SK-N-SH (cell line): Measurements from ENCODE around the gene CAPZA3. TPM values are rescaled to one million over a fixed set of nuclear protein-coding genes. Genes with fewer than 3 reads are reported as not detected.

Source experiments
- CTCF ChIA-PET: fragments of 300-600, 350-600 bp; formaldehyde crosslinking; extraction: SDS; loops from one replicate; lab custom pipeline; 2021; lab: Yijun Ruan, JAX
- POLR2A ChIA-PET: fragments of 350-600 bp; sonication (Branson Sonifier 250); formaldehyde crosslinking; extraction: SDS; loops from one replicate; lab custom pipeline; 2020; ENCODE audit warnings: antibody characterized with exemption, inconsistent platforms; lab: Yijun Ruan, JAX
- DNase-seq: peaks from one replicate; pipeline ENCODE4 v3.0.0; 2012
- H2AFZ ChIP-seq: fragments of 200-600 bp; sonication (generic); 2 replicates; pipeline ENCODE4 v1.8.1; 2016; ENCODE audit warnings: antibody characterized with exemption, mild to moderate bottlenecking, low read depth
- H3F3A ChIP-seq: fragments of 200-600 bp; sonication (generic); replicated peaks from 2 replicates; pipeline ENCODE3; 2016; ENCODE audit warnings: antibody characterized with exemption, mild to moderate bottlenecking; ENCODE audit not compliant: insufficient read depth
- H3K27ac ChIP-seq, 2 experiments: fragments of 200-500 bp in 1 of 2; fragments of 200-600 bp in 1 of 2; sonication (Bioruptor generic) in 1 of 2; sonication (generic), shearing (Covaris generic) in 1 of 2; 2 replicates each; pipeline versions ENCODE4 v1.5.1 to v1.6.1; 2014 to 2016; ENCODE audit warnings: low read depth in 2 of 2, inconsistent platforms in 1 of 2, low read length in 1 of 2, mild to moderate bottlenecking in 1 of 2, mixed read lengths in 1 of 2
- H3K27me3 ChIP-seq: fragments of 200-600 bp; sonication (generic), shearing (Covaris generic); 2 replicates; pipeline ENCODE4 v1.6.1; 2016; ENCODE audit warnings: mixed run types; ENCODE audit not compliant: insufficient read depth
- H3K36me3 ChIP-seq, 2 experiments: fragments of 200-500 bp in 1 of 2; fragments of 200-600 bp in 1 of 2; sonication (Bioruptor generic) in 1 of 2; sonication (generic) in 1 of 2; replicated peaks in 1 of 2; 2 replicates each; pipeline versions ENCODE3 to v1.5.1; 2014 to 2016; ENCODE audit warnings: low read length in 1 of 2, mild to moderate bottlenecking in 1 of 2; ENCODE audit not compliant: insufficient read depth in 2 of 2, control insufficient read depth in 1 of 2
- H3K4me1 ChIP-seq, 2 experiments: fragments of 200-500 bp in 1 of 2; fragments of 200-600 bp in 1 of 2; sonication (Bioruptor generic) in 1 of 2; sonication (generic), shearing (Covaris generic) in 1 of 2; 2 replicates each; pipeline versions ENCODE4 v1.5.1 to v1.6.1; 2014 to 2016; ENCODE audit warnings: low read depth in 1 of 2, low read length in 1 of 2, mixed run types in 1 of 2; ENCODE audit not compliant: insufficient read depth in 2 of 2, control insufficient read depth in 1 of 2
- H3K4me2 ChIP-seq: fragments of 200-600 bp; sonication (generic), shearing (Covaris generic); 2 replicates; pipeline ENCODE4 v1.6.1; 2017; ENCODE audit warnings: mixed run types
- H3K4me3 ChIP-seq, 2 experiments: fragments of 200-500 bp in 1 of 2; fragments of 200-600 bp in 1 of 2; sonication (Bioruptor generic) in 1 of 2; sonication (generic), shearing (Covaris generic) in 1 of 2; 2 replicates each; pipeline versions ENCODE4 v1.5.1 to v1.8.1; 2014 to 2016; ENCODE audit warnings: low read depth in 2 of 2, inconsistent platforms in 1 of 2, low read length in 1 of 2, mild to moderate bottlenecking in 1 of 2, mixed read lengths in 1 of 2, moderate library complexity in 1 of 2
- H3K79me2 ChIP-seq: fragments of 200-600 bp; sonication (generic); 2 replicates; pipeline ENCODE4 v1.8.1; 2017; ENCODE audit warnings: mild to moderate bottlenecking; ENCODE audit not compliant: insufficient read depth
- H3K9ac ChIP-seq: fragments of 200-600 bp; sonication (generic); 2 replicates; pipeline ENCODE4 v1.6.1; 2017; ENCODE audit warnings: mixed run types
- H3K9me2 ChIP-seq: fragments of 200-600 bp; sonication (generic); 2 replicates; pipeline ENCODE4 v1.6.1; 2017; ENCODE audit warnings: mixed run types
- H3K9me3 ChIP-seq: fragments of 200-600 bp; sonication (generic); 2 replicates; pipeline ENCODE4 v1.6.1; 2017; ENCODE audit warnings: mixed run types, mild to moderate bottlenecking, moderate library complexity
- H4K20me1 ChIP-seq: fragments of 200-600 bp; sonication (generic); 2 replicates; pipeline ENCODE4 v1.6.1; 2017; ENCODE audit warnings: mild to moderate bottlenecking, mixed run types; ENCODE audit not compliant: insufficient read depth
- CHD2 ChIP-seq: fragments of 150-350 bp; IDR thresholded peaks from 2 replicates; pipeline ENCODE4 v1.6.1; 2018; ENCODE audit warnings: low read length; ENCODE audit not compliant: partially characterized antibody
- EP300 ChIP-seq, 2 experiments: IDR thresholded peaks; 2 replicates each; pipeline versions ENCODE4 v1.4.0 to v1.6.1; 2012; ENCODE audit warnings: borderline replicate concordance in 1 of 2, low read depth in 1 of 2, low read length in 1 of 2
- GABPA ChIP-seq: IDR thresholded peaks from 2 replicates; pipeline ENCODE4 v1.4.0; 2012; ENCODE audit warnings: low read depth, mild to moderate bottlenecking
- JUND ChIP-seq: IDR thresholded peaks from 2 replicates; pipeline ENCODE4 v1.4.0; 2012
- POLR2AphosphoS5 ChIP-seq: IDR thresholded peaks from 2 replicates; pipeline ENCODE4 v1.6.1; 2012; ENCODE audit warnings: low read depth, low read length
- RCOR1 ChIP-seq: fragments of 150-350 bp; IDR thresholded peaks from 2 replicates; pipeline ENCODE4 v1.6.1; 2017; ENCODE audit warnings: antibody characterized with exemption, low read length
- SIN3A ChIP-seq: IDR thresholded peaks from 2 replicates; pipeline ENCODE4 v1.6.1; 2012; ENCODE audit warnings: low read depth, mild to moderate bottlenecking, low read length, moderate library complexity, borderline replicate concordance
- SMC3 ChIP-seq: IDR thresholded peaks from 2 replicates; pipeline ENCODE4 v1.6.1; 2012; ENCODE audit warnings: low read depth, low read length, improper control_type of control experiment
- TAF1 ChIP-seq: IDR thresholded peaks from 2 replicates; pipeline ENCODE4 v1.6.1; 2012; ENCODE audit warnings: low read depth, mild to moderate bottlenecking, low read length, moderate library complexity, borderline replicate concordance
- WGBS: methylation state at CpG from one replicate; pipeline ENCODE4 v1.1.6; 2017; ENCODE audit warnings: low lambda C conversion rate; 5-methylcytosine and 5-hydroxymethylcytosine counted together
- polyA plus RNA-seq, 3 experiments: library from polyadenylated mRNA; depleted of rRNA; stranded (reverse); fragments of >200 nt; gene quantifications; 2 replicates each; pipeline ENCODE4 v1.2.3, GENCODE V29; 2012
- TF ChIP-seq, protein P1 (sequence below): IDR thresholded peaks from 2 replicates; pipeline ENCODE4 v1.6.1; 2012; ENCODE audit warnings: mild to moderate bottlenecking, low read depth, low read length, moderate library complexity
- TF ChIP-seq, protein P2 (sequence below): fragments of 150-350 bp; IDR thresholded peaks from 2 replicates; pipeline ENCODE4 v1.6.1; 2017; ENCODE audit warnings: antibody characterized with exemption, low read length, low read depth, borderline replicate concordance
- TF ChIP-seq, protein P3 (sequence below): IDR thresholded peaks from 2 replicates; pipeline ENCODE4 v1.4.0; 2012; ENCODE audit warnings: low read depth, borderline replicate concordance

Gene CAPZA3
- polyA plus RNA-seq, 1 of the 3 experiments (the other 2 are of a cell fraction): not detected

DNA sequence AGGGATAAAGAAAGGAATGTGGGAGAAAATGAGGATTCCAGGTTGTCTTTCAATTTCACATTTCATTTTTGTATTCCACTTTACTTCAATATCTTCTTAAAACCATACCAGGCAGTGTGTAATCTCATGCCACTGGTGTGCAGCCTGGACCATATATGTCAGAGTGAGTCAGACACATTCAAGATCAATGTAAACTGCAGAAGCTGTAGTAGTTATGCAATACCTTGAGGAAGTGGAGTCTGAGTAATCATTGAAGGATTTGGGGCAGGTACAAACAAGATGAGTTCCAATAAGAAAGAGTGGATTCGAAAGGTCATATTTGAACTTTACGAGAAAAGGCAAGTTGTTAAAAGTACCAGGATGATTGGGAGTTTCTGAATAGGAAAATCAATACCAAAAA, 14.2 kb upstream of the CAPZA3 start (continued):
- TF ChIP-seq EP300 (IDR thresholded peaks at IDR 0.05; ENCODE audit: borderline replicate concordance in 1 of 2, low read depth in 1 of 2, low read length in 1 of 2): no peak
- TF ChIP-seq JUND: 0 out of 2 replicates have a peak, but pooled peaks have one; percentile 34
- TF ChIP-seq GABPA: no peak
- TF ChIP-seq, protein P1, sequence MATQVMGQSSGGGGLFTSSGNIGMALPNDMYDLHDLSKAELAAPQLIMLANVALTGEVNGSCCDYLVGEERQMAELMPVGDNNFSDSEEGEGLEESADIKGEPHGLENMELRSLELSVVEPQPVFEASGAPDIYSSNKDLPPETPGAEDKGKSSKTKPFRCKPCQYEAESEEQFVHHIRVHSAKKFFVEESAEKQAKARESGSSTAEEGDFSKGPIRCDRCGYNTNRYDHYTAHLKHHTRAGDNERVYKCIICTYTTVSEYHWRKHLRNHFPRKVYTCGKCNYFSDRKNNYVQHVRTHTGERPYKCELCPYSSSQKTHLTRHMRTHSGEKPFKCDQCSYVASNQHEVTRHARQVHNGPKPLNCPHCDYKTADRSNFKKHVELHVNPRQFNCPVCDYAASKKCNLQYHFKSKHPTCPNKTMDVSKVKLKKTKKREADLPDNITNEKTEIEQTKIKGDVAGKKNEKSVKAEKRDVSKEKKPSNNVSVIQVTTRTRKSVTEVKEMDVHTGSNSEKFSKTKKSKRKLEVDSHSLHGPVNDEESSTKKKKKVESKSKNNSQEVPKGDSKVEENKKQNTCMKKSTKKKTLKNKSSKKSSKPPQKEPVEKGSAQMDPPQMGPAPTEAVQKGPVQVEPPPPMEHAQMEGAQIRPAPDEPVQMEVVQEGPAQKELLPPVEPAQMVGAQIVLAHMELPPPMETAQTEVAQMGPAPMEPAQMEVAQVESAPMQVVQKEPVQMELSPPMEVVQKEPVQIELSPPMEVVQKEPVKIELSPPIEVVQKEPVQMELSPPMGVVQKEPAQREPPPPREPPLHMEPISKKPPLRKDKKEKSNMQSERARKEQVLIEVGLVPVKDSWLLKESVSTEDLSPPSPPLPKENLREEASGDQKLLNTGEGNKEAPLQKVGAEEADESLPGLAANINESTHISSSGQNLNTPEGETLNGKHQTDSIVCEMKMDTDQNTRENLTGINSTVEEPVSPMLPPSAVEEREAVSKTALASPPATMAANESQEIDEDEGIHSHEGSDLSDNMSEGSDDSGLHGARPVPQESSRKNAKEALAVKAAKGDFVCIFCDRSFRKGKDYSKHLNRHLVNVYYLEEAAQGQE: no peak
- TF ChIP-seq CHD2: no peak
- TF ChIP-seq, protein P2, sequence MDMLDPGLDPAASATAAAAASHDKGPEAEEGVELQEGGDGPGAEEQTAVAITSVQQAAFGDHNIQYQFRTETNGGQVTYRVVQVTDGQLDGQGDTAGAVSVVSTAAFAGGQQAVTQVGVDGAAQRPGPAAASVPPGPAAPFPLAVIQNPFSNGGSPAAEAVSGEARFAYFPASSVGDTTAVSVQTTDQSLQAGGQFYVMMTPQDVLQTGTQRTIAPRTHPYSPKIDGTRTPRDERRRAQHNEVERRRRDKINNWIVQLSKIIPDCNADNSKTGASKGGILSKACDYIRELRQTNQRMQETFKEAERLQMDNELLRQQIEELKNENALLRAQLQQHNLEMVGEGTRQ: no peak
- TF ChIP-seq, protein P3, sequence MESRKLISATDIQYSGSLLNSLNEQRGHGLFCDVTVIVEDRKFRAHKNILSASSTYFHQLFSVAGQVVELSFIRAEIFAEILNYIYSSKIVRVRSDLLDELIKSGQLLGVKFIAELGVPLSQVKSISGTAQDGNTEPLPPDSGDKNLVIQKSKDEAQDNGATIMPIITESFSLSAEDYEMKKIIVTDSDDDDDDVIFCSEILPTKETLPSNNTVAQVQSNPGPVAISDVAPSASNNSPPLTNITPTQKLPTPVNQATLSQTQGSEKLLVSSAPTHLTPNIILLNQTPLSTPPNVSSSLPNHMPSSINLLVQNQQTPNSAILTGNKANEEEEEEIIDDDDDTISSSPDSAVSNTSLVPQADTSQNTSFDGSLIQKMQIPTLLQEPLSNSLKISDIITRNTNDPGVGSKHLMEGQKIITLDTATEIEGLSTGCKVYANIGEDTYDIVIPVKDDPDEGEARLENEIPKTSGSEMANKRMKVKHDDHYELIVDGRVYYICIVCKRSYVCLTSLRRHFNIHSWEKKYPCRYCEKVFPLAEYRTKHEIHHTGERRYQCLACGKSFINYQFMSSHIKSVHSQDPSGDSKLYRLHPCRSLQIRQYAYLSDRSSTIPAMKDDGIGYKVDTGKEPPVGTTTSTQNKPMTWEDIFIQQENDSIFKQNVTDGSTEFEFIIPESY: no peak
- no peak for TF ChIP-seq TAF1

DNA sequence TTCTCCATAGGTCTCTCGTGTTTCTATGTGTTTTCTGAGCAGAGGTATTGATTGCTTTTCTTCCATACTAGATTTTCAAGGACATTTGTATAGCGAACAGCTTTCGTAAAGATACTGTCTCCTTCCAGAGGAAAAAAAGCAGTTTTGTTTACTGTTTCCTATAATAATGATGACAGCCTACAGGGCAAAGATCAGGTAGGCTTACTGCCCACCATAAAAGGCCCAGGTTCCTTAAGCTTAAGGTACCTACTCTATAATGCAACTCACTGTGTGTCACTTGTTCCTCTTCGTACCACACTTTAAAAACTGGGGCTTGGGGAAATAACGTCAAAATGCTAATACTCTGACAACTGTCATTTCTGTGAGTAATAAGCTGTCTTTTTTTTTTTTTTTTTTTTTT, 6.8 kb upstream of the CAPZA3 start:
- TF ChIP-seq SMC3 (no peak), POLR2AphosphoS5 (no peak), RCOR1 (no peak), SIN3A (no peak)
- TF ChIP-seq, protein P1: no peak
- TF ChIP-seq, all 33 proteins: peak for 0
- no peaks in the 10 kb centered on the region for H3F3A ChIP-seq
- H3K79me2 ChIP-seq: no peaks in the 10 kb centered on the region
- no peaks in the 10 kb centered on the region for H4K20me1 ChIP-seq
- H3K36me3 ChIP-seq: no peaks in the 10 kb centered on the region
- H3K4me1 ChIP-seq: no peaks in the 10 kb centered on the region
- peaks cover 10% of the 10 kb centered on the region; the same call in 1 of the 2 replicates for H3K9me3 ChIP-seq
- no peak overlapping the region for H2AFZ ChIP-seq
- ChIA-PET POLR2A (no interaction called here), CTCF (no interaction called here)
- H3K9me2 ChIP-seq: no peaks in the 10 kb centered on the region
- H3K27me3 ChIP-seq: no peaks in the 10 kb centered on the region
- H3K4me2 ChIP-seq: no peak overlapping the region
- DNase-seq: no peak
- no peak overlapping the region for H3K27ac ChIP-seq
- H3K4me3 ChIP-seq: no peak overlapping the region
- WGBS: 62% methylated on average over 5 of the region's 5 CpGs
- H3K9ac ChIP-seq: no peak overlapping the region
